Body of pancreas (tissue), 4 donors: ENCODE results near the gene TAPBPL. TPM values are rescaled to one million over a fixed set of nuclear protein-coding genes. Genes with fewer than 3 reads are reported as not detected.
A peak's percentile ranks its signal among the peaks of the same experiment; 100 is the strongest.

ENCODE experiments used
- ATAC-seq: fragments of 150-250 bp; one replicate; pipeline ENCODE4 v1.9.1; 2016
- DNase-seq, 4 donors: peaks; one replicate each; pipeline ENCODE4 v3.0.0-alpha.2; 2019
- H3K27ac ChIP-seq, 4 donors: fragments of 200-600 bp; sonication (generic); 1 replicate in 3 of 4; 2 replicates in 1 of 4; pipeline versions ENCODE4 v1.5.1 to v1.6.1; 2016 to 2019; ENCODE audit warnings: mild to moderate bottlenecking in 1 of 4, mixed read lengths in 1 of 4, moderate library complexity in 1 of 4
- H3K27me3 ChIP-seq, 2 donors: fragments of 200-600 bp; sonication (generic); one replicate each; pipeline ENCODE4 v1.6.0; 2016; ENCODE audit warnings: mild to moderate bottlenecking in 1 of 2
- H3K36me3 ChIP-seq, 2 donors: fragments of 200-600 bp; sonication (generic); replicated peaks in 1 of 2; 2 replicates each; pipeline ENCODE4 v1.5.1; 2016; ENCODE audit warnings: low read depth in 2 of 2; ENCODE audit not compliant: insufficient read depth in 1 of 2
- H3K4me1 ChIP-seq: fragments of 200-600 bp; sonication (generic); one replicate; pipeline ENCODE4 v1.6.0; 2016
- H3K4me3 ChIP-seq, 2 donors: fragments of 200-600 bp; sonication (generic); 1 replicate in 1 of 2; 2 replicates in 1 of 2; pipeline ENCODE4 v1.5.1; 2016 to 2019
- H3K9me3 ChIP-seq, 3 donors: fragments of 200-600 bp; sonication (generic); 1 replicate in 2 of 3; 2 replicates in 1 of 3; pipeline ENCODE4 v1.5.1; 2016
- CTCF ChIP-seq, 7 experiments: fragments of 450-650 bp in 4 of 7; fragments of 200-600 bp in 3 of 7; sonication (generic) in 3 of 7; IDR thresholded peaks; one replicate each; pipeline ENCODE4 v1.5.1; 2016 to 2019; ENCODE audit warnings: antibody characterized with exemption in 7 of 7
- POLR2A ChIP-seq, 3 donors: fragments of 450-650 bp; IDR thresholded peaks; one replicate each; pipeline ENCODE4 v1.6.1; 2016; ENCODE audit warnings: antibody characterized with exemption in 3 of 3, mild to moderate bottlenecking in 2 of 3
- WGBS, 2 donors: methylation state at CpG; one replicate each; pipeline ENCODE4 v1.1.5; 2017; 5-methylcytosine and 5-hydroxymethylcytosine counted together
- intact Hi-C: fragments of 100-400 bp; cut with DNase I; formaldehyde crosslinking; loops from one replicate; pipeline ENCODE4 v1.15.1; 2023
- total RNA-seq, 2 donors: library from RNA; depleted of rRNA; stranded (reverse); fragments of >200 nt; gene quantifications; one replicate each; pipeline ENCODE4 v1.1.0, GENCODE V29; 2016

TAPBPL gene
- total RNA-seq, 2 donors from 2014 or later, result 14.5 to 36.3 TPM

- TF ChIP-seq CTCF (IDR thresholded peaks at IDR 0.05) (no peak), POLR2A (IDR thresholded peaks at IDR 0.05) (no peak)
- no peaks in the 10 kb centered on the region for H3K27me3 ChIP-seq
- H3K4me1 ChIP-seq, result peaks cover 6% of the 10 kb centered on the region
- WGBS, 2 donors, result 62 to 88% methylated on average over 6 to 7 of the region's 7 CpGs
- H3K4me3 ChIP-seq, result no peak overlapping the region
- intact Hi-C loops, result loop anchor here (5.0 kb wide), 1 partner anchor 36 kb away; no protein-coding TSS in a partner anchor
- H3K36me3 ChIP-seq, result peaks cover 4 to 12% of the 10 kb centered on the region in 2 donors
- no peak for DNase-seq
- H3K9me3 ChIP-seq, result no peaks in the 10 kb centered on the region
- no peak for ATAC-seq
- H3K27ac ChIP-seq, result no peak overlapping the region
Observed at GRCh38 chr12:6463216-6463615, 11.4 kb downstream of the TAPBPL start.

DNA sequence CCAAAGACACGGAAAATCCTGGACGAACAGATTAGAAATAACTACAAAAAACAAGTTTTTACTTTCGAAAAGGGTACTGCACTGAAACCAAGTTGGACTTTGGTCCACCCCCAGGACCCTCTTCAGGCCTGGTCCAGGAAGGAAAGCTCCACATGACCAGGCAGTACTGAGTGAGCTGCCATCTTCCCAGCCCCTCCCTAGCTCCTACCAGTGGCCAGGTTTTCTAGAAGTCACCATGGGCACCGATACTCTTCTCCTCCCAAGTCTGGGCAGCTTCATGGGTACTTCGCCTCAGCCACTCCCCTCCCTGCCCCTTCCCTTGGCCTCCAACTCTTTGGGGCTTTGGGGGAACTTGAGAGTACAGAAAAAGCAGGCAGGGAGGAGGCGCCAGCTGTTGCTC is 12.0 kb downstream of the TAPBPL start:
- no peaks in the 10 kb centered on the region for H3K27me3 ChIP-seq
- ATAC-seq, result no peak
- TF ChIP-seq POLR2A (IDR thresholded peaks at IDR 0.05), result no peak
- TF ChIP-seq CTCF (IDR thresholded peaks at IDR 0.05), result no peak
- H3K27ac ChIP-seq, result no peak overlapping the region
- H3K4me3 ChIP-seq, result no peak overlapping the region
- no peaks in the 10 kb centered on the region for H3K9me3 ChIP-seq
- intact Hi-C loops, result loop anchor here (5.0 kb wide), 1 partner anchor 37 kb away; no protein-coding TSS in a partner anchor
- 79 to 86% methylated on average over 6 of the region's 6 CpGs for WGBS, 2 donors
- DNase-seq, result no peak
- peaks cover 4 to 6% of the 10 kb centered on the region in 2 donors for H3K36me3 ChIP-seq
- H3K4me1 ChIP-seq, result peaks cover 12% of the 10 kb centered on the region

DNA sequence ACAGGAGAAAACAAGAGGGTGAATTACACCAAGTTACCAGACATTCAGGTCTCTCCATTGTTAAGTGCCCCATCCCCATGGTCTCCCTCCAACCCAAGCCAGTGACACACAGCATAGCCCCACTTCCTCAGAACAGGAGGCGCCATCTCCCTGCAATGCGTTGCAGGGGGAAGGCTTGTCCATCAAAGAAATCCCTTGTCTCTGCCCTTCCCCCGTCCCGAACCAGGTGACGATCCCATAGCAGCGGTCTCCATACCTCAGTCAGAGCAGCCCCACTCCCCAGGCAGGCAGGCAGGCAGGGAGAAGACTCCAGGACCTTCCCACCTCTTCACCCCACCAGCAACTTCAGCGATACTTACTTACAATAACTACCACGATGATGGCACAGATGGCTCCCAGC is 12.7 kb downstream of the TAPBPL start:
- WGBS, 2 donors, result 85 to 92% methylated on average over 8 of the region's 8 CpGs
- Histone ChIP-seq H3K9me3 (no peaks in the 10 kb centered on the region), H3K4me3 (no peak overlapping the region), H3K27me3 (no peaks in the 10 kb centered on the region), H3K4me1 (peaks cover 19% of the 10 kb centered on the region), H3K36me3 (peaks cover 4% of the 10 kb centered on the region in 2 donors), H3K27ac (no peak overlapping the region)
- ATAC-seq (no peak), DNase-seq (no peak)
- intact Hi-C loops, result loop anchor here (5.0 kb wide), 1 partner anchor 37 kb away; no protein-coding TSS in a partner anchor
- TF ChIP-seq CTCF (IDR thresholded peaks at IDR 0.05) (no peak), POLR2A (IDR thresholded peaks at IDR 0.05) (no peak)

DNA sequence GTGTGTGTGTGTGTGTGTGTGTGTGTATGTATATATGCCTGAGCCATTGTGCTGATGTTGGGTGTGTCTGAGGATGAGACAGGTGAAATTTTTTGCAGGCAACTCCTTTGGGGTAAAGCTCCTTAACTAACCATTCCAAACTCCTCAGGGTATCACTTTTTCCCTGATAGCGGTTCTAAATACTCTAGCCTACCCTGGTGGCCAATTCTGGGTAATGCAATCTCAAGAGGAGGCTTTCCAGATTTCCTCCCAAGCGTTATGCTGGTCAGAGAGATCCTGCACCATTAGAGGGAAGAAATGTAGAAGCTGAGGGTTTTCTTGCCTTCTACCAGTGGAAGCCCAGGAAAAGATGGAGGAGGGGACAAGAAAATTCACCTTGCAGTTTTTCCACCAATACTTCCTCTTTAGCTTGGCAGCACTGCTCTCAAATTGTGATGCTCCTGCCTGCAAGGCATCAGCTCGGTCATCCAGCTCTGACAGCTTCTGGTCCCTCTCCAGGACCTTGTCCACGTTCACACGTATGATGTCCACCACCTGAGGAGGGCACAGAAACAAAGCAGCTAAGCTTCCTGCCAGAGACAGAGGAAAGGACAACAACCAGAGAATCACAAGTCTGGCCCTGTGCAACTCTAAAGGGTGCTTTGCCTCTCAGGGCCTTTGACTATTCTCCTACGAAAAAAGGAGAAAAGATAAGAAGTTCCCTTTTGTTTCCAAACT is 13.8 kb downstream of the TAPBPL start:
- DNase-seq, result peak; percentile 59 to 72 (median 62)
- intact Hi-C loops, result no loop called here
- H3K4me3 ChIP-seq, result no peak overlapping the region

More for the DNA sequence above, 13.8 kb downstream of the TAPBPL start:
- Histone ChIP-seq H3K27ac (no peak overlapping the region), H3K27me3 (no peaks in the 10 kb centered on the region), H3K9me3 (no peaks in the 10 kb centered on the region), H3K4me1 (peaks cover 24% of the 10 kb centered on the region), H3K36me3 (peaks cover 0 to under 1% of the 10 kb centered on the region in 2 donors)
- peak; percentile 69 for ATAC-seq
- TF ChIP-seq POLR2A (IDR thresholded peaks at IDR 0.05), result no peak
- TF ChIP-seq CTCF (IDR thresholded peaks at IDR 0.05), result peak; percentile 73 to 93 (median 85)
- WGBS, 2 donors, result 34 to 42% methylated on average over 6 of the region's 6 CpGs
